ENCODE measurements around the gene TSPAN18.

The TSPAN18 gene

GRCh38 chr11:44780940-44781631, 54.3 kb downstream of the TSPAN18 start:
- no peak for DNase-seq

DNA sequence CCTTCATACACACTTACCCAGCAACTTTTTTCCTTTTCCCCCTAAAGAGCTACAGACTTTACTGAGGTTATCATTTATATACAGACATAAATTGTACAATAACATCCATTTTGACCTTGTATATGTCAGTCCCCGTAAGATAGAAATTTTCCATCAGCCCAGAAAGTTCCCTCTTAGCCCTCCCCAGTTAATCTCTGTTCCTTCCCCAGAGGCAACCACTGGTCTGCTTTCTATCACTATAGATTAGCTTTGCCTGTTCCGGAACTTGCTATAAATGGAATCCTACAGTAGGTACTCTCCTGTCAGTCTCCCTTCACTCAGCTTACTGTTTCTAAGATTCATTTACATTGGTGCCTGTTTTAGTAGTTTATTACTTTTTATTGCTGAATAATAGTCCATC, 54.9 kb downstream of the TSPAN18 start:
- no peak for DNase-seq

DNA sequence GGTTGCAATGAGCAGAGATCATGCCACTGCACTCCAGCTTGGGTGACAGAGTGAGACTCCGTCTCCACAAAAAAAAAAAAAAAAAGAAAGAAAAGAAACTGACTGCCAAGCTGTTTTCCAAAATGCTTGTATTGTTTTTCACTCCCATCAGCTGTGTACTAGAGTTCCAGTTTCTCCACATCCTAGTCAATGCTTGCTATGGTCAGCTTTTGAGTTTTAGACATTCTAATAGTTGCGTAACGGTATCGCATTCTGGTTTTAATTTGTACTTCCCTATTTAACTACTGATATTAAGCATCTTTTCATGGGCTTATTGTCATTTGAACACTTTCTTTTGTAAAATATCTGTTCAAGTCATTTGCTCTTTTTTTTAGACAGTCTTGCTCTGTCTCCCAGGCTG, 55.7 kb downstream of the TSPAN18 start:
- no peak for DNase-seq

DNA sequence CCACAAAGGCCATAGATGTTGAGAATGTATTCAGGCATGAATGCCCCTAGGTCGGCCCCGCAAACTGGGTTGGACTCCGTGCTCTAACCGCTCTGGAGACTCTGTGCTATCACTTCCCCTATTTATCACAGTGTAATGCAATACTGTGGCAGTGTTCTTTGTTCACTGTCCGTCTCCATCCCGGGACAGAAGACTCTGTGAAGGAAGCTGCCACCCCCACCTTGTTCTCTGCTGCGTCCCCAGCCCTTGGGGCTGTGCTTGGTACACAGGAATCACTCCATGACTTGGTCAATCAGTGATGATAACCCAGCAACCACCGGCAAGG, 57.6 kb downstream of the TSPAN18 start:
- DNase-seq = no peak

GRCh38 chr11:44784851-44785250, 58.1 kb downstream of the TSPAN18 start:
- no peak for DNase-seq

DNA sequence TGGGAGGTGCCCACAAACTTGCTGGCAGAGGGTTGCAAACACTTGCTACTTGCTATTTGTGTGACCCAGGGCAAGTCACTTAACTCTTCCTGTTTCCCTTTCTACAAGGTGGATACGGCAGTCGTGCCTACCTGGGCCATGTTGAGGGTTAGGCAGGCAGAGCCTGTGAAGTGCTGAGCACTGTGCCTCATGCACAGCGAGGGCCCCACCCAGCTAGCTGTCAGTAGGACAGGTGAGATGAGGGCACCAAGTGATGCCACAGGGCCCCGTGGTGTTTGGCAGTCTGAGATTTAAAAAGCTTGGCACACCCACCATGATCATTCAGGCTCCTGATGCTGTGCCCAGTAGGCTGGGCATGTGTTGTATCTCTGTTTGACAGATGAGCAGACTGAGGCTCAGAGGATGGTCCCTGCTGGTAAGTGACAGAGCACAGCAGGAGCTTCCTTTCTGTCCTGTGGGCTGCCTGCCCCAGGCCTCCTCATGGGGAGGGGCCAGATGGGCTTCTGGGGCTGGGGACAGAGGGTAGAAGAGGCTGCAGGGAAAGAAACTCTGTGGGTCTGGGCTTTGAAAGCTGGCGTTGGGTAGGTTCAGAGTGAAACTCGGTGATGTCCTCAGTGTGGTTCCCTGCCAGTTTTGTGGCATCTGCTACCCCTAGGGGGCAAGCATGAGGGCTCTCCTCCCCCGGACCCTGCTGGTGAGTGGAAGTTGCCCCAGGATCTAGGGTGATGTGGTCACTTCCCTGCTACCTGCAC, 59.3 kb downstream of the TSPAN18 start:
- DNase-seq = no peak

DNA sequence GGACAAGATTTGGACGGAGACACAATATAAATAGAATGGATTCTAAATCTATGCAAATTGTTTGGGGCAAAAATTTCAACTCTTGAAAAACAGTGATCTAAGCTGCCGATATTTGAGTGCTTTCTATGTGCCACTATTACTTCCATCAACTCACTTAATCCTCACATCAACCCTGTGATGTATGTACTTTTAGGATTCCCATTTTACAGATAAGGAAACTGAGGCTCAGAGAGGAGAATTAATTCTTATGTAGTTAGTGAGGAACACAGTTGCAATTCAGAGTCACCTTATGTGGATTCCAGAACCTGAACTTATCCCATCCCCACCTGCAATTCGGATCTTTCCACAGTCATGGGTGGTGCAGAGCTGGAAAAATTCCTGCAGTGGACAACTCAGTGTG, 60.3 kb downstream of the TSPAN18 start:
- DNase-seq = no peak

DNA sequence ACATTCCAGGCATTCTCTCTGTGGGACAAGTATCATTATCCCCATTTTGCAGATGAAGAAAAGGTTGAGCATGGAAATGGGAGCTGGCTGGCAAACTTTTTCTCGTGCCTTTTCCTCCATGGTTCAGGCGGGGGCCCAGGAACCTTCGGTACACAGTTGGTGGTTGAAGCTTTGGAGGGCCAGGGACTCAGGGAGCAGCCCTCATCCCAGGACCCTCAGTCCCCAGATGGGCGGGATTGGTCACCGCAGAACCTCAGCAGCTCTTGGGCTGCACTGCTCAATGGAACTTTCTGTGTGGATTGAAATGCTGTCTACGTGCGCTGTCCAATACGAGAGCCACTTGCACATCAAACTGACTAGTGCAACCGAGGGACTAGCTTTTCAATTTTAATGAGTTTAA, 61.2 kb downstream of the TSPAN18 start:
- no peak for DNase-seq

DNA sequence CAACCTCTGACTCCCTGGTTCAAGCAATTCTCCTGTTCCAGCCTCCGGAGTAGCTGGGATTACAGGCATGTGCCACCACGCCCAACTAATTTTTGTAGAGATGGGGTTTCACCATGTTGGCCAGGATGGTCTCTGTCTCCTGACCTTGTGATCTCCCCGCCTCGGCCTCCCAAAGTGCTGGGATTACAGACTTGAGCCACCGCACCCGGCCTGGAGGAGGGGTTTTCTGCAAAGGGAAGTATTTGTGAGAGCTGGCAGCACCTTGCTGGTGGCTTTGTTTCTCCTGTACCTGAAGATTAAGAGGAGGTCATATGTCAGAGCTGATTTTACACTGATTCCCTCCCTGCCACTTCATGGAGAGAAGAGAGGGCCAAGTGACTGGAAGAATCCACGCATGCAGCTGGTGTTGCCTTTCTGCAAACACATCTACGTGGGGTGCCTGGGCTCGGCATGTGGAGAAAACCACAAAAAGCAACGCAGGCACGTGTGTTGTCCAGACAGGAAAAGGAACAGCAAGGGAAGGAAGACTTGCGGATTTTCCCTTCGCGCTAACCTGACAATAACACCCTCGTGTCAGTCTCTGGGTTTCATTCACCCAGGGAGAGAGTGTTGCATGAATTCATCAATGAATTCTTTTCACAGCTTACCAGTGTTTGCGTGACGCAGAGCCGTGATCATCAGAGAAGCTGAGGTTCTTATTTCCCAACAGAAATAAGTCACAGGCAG, 61.9 kb downstream of the TSPAN18 start:
- DNase-seq = no peak

GRCh38 chr11:44789496-44789895, 62.7 kb downstream of the TSPAN18 start:
- DNase-seq = no peak

DNA sequence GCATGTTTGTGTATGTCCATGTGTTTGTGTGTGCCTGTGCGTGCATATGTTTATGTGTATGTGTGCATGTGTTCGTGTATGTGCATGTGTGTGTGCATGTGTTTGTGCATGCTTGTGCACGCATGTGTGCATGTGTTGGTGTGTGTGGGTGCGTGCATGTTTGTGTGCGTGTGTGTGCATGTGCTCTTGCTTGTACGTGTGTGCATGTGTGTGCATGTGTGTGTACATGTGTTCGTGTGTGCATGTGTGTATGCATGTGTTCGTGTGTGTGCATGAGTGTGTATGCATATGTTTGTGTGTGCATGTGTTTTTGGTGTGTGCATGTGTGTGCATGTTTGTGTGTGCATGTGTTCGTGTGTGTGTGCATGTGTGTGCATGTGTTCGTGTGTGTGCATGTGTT, 63.4 kb downstream of the TSPAN18 start:
- no peak for DNase-seq

- no peak for DNase-seq
Observed at GRCh38 chr11:44791316-44791925, 64.7 kb downstream of the TSPAN18 start.

DNA sequence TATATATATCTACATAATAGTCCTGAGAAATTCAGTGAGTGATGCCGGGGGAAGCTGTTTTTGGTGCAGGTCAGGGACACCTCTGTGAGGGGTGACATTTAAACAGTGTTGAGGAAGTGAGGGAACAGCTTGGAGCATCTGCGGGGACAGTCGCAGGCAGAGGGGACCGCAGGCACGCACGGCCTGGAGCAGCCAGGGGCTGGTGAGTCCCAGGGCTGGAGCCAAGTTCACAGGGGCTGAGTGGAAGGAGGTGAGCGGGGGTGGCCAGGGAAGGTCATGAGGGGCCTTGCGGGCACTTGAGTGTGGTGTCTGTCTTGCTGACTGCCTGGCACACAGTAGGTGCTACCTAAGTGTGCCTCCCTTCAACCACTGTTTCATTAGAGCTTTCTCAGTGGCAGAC, 65.4 kb downstream of the TSPAN18 start:
- no peak for DNase-seq

DNA sequence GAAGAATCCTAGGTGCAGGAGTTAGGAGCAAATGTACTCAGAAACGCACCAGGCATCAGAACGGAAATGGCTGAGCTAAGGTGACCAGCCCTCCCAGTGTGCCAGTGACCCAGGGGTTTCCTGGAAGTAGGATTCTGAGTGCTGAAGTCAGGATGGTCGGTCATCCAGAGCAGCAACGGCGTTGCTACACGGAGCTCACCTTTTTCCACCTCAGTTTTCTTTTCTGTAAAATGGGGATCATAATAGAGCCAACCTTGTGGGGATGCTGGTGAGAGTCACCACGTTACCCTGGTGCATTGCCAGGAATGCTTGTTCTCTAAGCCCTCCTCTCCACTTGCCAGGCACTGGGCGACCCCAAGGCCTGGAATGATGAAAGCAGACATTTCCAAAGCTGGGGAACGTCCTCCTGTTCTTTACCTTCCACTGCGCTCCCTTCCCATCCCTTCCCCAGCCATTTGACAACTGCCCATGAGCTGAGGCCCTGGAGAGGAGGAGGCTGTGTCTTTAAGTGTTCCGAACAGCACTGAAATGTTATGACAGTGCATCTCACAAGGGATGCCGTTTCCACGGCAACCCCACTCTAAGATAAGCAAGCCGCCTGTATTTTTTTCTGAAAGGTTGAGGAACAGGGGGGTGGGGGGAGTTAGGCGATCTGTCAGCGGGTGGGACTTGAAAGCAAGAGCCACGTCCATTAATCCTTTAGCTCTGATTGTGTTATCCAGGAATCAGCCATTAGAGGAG, 66.8 kb downstream of the TSPAN18 start:
- DNase-seq = no peak

DNA sequence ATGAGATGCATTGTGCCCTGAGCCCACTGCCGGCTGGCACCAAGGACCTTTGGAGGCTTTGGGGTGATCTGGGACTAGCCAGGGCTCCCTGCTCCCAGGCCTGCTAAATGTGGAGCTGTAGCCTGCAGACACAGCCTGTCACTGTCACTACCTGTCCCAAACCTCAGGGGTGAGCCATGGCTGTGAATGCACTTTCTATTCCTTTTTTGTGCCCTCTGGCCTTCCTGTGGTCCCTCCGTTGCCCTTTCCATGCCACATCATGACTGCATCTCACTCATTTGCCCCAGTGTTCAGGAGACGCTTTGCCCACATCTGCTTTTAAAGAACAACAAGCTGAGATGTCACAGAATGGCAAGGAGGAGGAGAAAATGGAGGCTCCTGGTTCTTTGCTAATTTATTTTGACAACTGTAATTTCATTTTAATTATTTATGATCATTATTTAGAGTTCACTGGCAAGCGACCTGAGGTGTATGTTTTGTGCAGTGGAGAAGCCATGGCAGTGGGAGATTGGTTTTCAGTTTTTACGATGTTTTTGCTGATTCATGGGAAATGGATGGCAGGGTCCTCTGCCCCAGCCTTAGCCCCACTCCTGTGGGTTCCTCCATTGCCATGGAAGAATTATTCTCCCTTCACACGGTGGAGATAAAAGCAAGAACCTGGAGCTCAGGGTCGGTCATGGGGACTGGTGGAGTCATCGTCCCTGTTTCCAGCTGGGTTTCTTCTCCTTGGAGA, 69.2 kb downstream of the TSPAN18 start:
- no peak for DNase-seq

DNA sequence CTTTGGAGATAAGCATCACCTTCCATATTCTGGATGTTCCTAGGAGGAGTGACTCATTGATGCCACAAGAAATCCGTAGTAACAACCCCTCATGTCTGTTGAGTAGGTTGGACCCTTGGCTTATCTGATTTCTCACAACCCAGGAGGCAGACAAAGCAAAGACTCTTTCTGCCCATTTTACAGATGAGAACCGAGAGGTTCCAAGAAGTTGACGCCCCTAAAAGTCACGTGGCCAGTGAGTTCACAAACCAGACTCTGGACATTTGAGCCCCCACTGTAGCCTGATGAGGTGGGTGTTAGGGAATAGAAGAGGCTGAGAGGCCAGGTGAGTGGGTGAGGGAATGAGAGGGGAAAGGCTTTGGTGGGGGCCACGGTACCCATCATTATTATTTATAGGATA, 70.3 kb downstream of the TSPAN18 start:
- no peak for DNase-seq

- DNase-seq = no peak
Observed at GRCh38 chr11:44797886-44798606, 71.3 kb downstream of the TSPAN18 start.

GRCh38 chr11:44798607-44798972, 71.8 kb downstream of the TSPAN18 start:
- no peak for DNase-seq

DNA sequence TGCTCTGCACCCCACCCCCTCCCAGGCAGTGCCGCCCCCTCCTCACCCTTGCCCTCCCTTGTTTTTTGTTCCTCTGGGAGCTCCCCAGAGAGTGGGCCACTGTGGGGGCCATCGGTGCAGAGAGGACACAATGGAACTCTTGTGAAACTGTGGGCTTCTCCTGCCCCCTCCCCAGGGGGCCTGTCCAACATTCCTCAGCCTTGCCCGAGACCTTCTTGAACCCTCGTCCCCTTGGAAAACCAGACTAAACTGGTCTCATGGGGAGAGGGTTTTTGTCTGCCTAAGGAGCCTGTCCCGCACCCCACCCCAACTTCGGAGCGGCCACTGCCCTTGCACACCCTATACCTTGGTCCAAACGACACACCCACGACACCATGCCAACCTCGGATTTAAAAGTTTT, 72.2 kb downstream of the TSPAN18 start:
- no peak for DNase-seq

DNA sequence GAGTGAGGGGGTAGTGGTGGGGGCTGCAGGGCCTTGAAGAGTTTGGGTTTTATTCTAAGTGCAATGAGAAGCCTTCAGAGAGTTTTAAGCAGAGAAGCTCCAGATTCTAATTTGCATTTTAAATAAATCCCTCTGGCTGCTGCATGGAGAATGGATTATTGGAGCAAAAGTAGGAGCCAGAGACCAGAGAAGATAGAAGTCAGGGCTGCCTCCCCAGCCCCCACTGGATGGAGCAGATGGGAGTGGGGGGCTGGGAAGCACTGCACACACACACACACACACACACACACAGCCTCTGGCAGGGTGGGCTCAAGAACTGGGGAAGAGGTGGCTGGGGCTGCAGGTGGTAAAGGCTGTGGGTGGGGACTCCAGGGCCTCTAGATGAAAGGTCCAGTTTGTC, 75.6 kb downstream of the TSPAN18 start:
- no peak for DNase-seq

GRCh38 chr11:44803009-44803408, 76.2 kb downstream of the TSPAN18 start:
- no peak for DNase-seq
